Neural cell (in vitro differentiated cells): ENCODE data around the gene IRS1. TPM values are rescaled to one million over a fixed set of nuclear protein-coding genes. Genes with fewer than 3 reads are reported as not detected.
A peak's percentile ranks its signal among the peaks of the same experiment; 100 is the strongest.

Source experiments
- H2AFZ ChIP-seq: fragments of 200-600, 300-800 bp; sonication (generic), shearing (Covaris generic); 2 replicates; pipeline ENCODE4 v1.6.0; 2014; ENCODE audit warnings: low read depth, mild to moderate bottlenecking, antibody characterized with exemption, low read length, moderate library complexity
- H3F3A ChIP-seq: fragments of 200-600 bp; shearing (Covaris generic); 2 replicates; pipeline ENCODE4 v1.6.1; 2016; ENCODE audit warnings: mild to moderate bottlenecking, moderate library complexity, mixed read lengths, antibody characterized with exemption, low read length; ENCODE audit not compliant: insufficient read depth, poor library complexity, severe bottlenecking
- H3K27ac ChIP-seq: fragments of 200-600, 300-800 bp; sonication (generic), shearing (Covaris generic); 2 replicates; pipeline ENCODE4 v1.5.1; 2014; ENCODE audit warnings: mild to moderate bottlenecking, low read length, moderate library complexity
- H3K27me3 ChIP-seq: fragments of 300-800, 200-600 bp; sonication (generic), shearing (Covaris generic); 2 replicates; pipeline ENCODE4 v1.6.0; 2014; ENCODE audit warnings: mild to moderate bottlenecking, low read depth, low read length, moderate library complexity; ENCODE audit not compliant: insufficient read depth
- H3K36me3 ChIP-seq: fragments of 300-800, 200-600 bp; sonication (generic), shearing (Covaris generic); 2 replicates; pipeline ENCODE4 v1.5.1; 2014; ENCODE audit warnings: mild to moderate bottlenecking, antibody characterized with exemption, low read length, moderate library complexity; ENCODE audit not compliant: insufficient read depth
- H3K4me2 ChIP-seq: fragments of 300-800, 200-600 bp; sonication (generic), shearing (Covaris generic); 2 replicates; pipeline ENCODE4 v1.6.0; 2014; ENCODE audit warnings: mild to moderate bottlenecking, low read length
- H3K4me3 ChIP-seq: fragments of 300-800, 200-600 bp; sonication (generic), shearing (Covaris generic); 2 replicates; pipeline ENCODE4 v1.5.1; 2014; ENCODE audit warnings: mild to moderate bottlenecking, low read length, moderate library complexity
- H3K79me2 ChIP-seq: fragments of 200-600 bp; shearing (Covaris generic); replicated peaks from 2 replicates; pipeline ENCODE4 v1.6.0; 2014; ENCODE audit warnings: mild to moderate bottlenecking, low read length, moderate library complexity; ENCODE audit not compliant: insufficient read depth
- H3K9ac ChIP-seq: fragments of 300-800, 200-600 bp; sonication (generic), shearing (Covaris generic); 2 replicates; pipeline ENCODE4 v1.6.1; 2016; ENCODE audit warnings: mild to moderate bottlenecking, low read length, mixed read lengths
- H3K9me2 ChIP-seq: fragments of 200-600 bp; shearing (Covaris generic); 2 replicates; pipeline ENCODE4 v1.6.1; 2016; ENCODE audit warnings: mild to moderate bottlenecking, low read length, mixed read lengths; ENCODE audit not compliant: insufficient read depth
- H3K9me3 ChIP-seq: fragments of 200-600, 300-800 bp; sonication (generic), shearing (Covaris generic); 2 replicates; pipeline ENCODE4 v1.6.1; 2016; ENCODE audit warnings: mild to moderate bottlenecking, mixed run types, low read length, moderate library complexity, mixed read lengths
- H4K20me1 ChIP-seq: fragments of 200-600 bp; shearing (Covaris generic); 2 replicates; pipeline ENCODE4 v1.6.1; 2016; ENCODE audit warnings: mild to moderate bottlenecking, mixed run types; ENCODE audit not compliant: insufficient read depth
- EP300 ChIP-seq: fragments of 450-650 bp; conservative IDR thresholded peaks from 2 replicates; pipeline ENCODE4 v1.6.1; 2014; ENCODE audit warnings: antibody characterized with exemption, mild to moderate bottlenecking, moderate library complexity; ENCODE audit not compliant: poor library complexity, severe bottlenecking
- EZH2 ChIP-seq: fragments of 200-600, 300-800 bp; shearing (Covaris generic), sonication (generic); IDR thresholded peaks from 2 replicates; pipeline ENCODE4 v1.6.1; 2014; ENCODE audit warnings: antibody characterized with exemption, low read length, borderline replicate concordance, mild to moderate bottlenecking; ENCODE audit not compliant: insufficient read depth, poor library complexity, severe bottlenecking
- MXI1 ChIP-seq: fragments of 450-650 bp; conservative IDR thresholded peaks from 2 replicates; pipeline ENCODE4 v1.6.1; 2014; ENCODE audit warnings: antibody characterized with exemption, mild to moderate bottlenecking; ENCODE audit not compliant: poor library complexity, severe bottlenecking
- POLR2AphosphoS5 ChIP-seq: IDR thresholded peaks from 2 replicates; pipeline ENCODE4 v1.6.1; 2012
- RAD21 ChIP-seq: fragments of 450-650 bp; conservative IDR thresholded peaks from 2 replicates; pipeline ENCODE4 v1.6.1; 2014; ENCODE audit warnings: antibody characterized with exemption, mild to moderate bottlenecking, moderate library complexity
- SMC3 ChIP-seq: fragments of 450-650 bp; conservative IDR thresholded peaks from 2 replicates; pipeline ENCODE4 v1.6.1; 2014; ENCODE audit warnings: antibody characterized with exemption, mild to moderate bottlenecking, moderate library complexity; ENCODE audit not compliant: poor library complexity
- TAF1 ChIP-seq: IDR thresholded peaks from 2 replicates; pipeline ENCODE4 v1.6.1; 2012; ENCODE audit warnings: low read depth
- polyA plus RNA-seq: library from polyadenylated mRNA; depleted of rRNA; stranded (reverse); fragments of >200 nt; gene quantifications from 2 replicates; pipeline ENCODE4 v1.2.3, GENCODE V29; 2014
- TF ChIP-seq, protein P1 (sequence below): fragments of 450-650 bp; IDR thresholded peaks from 2 replicates; pipeline ENCODE4 v1.5.1; 2014; ENCODE audit warnings: antibody characterized with exemption, mild to moderate bottlenecking, moderate library complexity; ENCODE audit not compliant: poor library complexity, severe bottlenecking
- TF ChIP-seq, protein P2 (sequence below): IDR thresholded peaks from 2 replicates; pipeline ENCODE4 v1.6.1; 2012; ENCODE audit warnings: borderline replicate concordance

The IRS1 gene
- polyA plus RNA-seq, 1 donor from 2014 or later: 7.2 TPM

DNA sequence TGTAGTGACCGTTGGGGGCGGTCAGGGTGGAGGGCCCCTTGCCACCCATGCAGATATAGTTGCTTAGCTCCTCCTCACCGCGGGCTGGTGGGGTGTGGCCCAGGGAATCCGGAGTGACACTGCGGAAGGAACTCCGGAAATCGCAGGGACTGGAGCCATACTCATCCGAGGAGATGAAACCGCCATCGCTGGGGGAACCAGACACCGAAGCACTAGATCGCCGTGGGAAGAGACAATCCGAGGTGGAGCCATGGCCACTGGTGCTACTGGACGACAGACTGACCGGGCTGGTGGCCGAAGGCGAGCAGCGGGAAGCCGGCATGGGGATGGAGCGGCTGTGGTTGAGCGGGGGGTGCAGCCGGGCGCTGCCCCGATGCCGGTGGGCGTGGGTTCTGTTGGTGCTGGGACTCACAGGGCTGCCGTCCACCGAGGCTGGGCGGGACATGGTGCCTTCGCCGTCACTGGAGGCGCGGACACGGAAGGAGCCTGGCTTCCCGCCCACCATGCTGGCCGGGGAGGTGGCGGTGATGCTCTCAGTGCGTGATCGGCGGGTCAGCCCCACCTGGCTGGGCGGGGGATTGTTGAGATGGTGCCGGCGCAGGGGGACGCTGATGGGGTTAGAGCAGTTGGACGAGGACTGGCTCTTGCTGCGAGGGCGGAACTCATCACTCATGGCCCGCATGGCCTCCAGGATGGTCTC is 2.2 kb downstream of the IRS1 start:
- no peak overlapping the region for H2AFZ ChIP-seq
- H4K20me1 ChIP-seq: no peaks in the 10 kb centered on the region
- no peaks in the 10 kb centered on the region for H3K9me2 ChIP-seq
- H3K9me3 ChIP-seq: peaks cover 2% of the 10 kb centered on the region
- no peak overlapping the region for H3K9ac ChIP-seq
- H3K27ac ChIP-seq: no peak overlapping the region
- no peak overlapping the region for H3K4me2 ChIP-seq
- TF ChIP-seq, protein P1, sequence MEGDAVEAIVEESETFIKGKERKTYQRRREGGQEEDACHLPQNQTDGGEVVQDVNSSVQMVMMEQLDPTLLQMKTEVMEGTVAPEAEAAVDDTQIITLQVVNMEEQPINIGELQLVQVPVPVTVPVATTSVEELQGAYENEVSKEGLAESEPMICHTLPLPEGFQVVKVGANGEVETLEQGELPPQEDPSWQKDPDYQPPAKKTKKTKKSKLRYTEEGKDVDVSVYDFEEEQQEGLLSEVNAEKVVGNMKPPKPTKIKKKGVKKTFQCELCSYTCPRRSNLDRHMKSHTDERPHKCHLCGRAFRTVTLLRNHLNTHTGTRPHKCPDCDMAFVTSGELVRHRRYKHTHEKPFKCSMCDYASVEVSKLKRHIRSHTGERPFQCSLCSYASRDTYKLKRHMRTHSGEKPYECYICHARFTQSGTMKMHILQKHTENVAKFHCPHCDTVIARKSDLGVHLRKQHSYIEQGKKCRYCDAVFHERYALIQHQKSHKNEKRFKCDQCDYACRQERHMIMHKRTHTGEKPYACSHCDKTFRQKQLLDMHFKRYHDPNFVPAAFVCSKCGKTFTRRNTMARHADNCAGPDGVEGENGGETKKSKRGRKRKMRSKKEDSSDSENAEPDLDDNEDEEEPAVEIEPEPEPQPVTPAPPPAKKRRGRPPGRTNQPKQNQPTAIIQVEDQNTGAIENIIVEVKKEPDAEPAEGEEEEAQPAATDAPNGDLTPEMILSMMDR: no peak
- TF ChIP-seq RAD21: no peak
- no peak for TF ChIP-seq EZH2
- TF ChIP-seq EP300: no peak
- TF ChIP-seq POLR2AphosphoS5: no peak
- TF ChIP-seq MXI1: no peak
- TF ChIP-seq TAF1: no peak
- TF ChIP-seq SMC3: no peak
- TF ChIP-seq, protein P2, sequence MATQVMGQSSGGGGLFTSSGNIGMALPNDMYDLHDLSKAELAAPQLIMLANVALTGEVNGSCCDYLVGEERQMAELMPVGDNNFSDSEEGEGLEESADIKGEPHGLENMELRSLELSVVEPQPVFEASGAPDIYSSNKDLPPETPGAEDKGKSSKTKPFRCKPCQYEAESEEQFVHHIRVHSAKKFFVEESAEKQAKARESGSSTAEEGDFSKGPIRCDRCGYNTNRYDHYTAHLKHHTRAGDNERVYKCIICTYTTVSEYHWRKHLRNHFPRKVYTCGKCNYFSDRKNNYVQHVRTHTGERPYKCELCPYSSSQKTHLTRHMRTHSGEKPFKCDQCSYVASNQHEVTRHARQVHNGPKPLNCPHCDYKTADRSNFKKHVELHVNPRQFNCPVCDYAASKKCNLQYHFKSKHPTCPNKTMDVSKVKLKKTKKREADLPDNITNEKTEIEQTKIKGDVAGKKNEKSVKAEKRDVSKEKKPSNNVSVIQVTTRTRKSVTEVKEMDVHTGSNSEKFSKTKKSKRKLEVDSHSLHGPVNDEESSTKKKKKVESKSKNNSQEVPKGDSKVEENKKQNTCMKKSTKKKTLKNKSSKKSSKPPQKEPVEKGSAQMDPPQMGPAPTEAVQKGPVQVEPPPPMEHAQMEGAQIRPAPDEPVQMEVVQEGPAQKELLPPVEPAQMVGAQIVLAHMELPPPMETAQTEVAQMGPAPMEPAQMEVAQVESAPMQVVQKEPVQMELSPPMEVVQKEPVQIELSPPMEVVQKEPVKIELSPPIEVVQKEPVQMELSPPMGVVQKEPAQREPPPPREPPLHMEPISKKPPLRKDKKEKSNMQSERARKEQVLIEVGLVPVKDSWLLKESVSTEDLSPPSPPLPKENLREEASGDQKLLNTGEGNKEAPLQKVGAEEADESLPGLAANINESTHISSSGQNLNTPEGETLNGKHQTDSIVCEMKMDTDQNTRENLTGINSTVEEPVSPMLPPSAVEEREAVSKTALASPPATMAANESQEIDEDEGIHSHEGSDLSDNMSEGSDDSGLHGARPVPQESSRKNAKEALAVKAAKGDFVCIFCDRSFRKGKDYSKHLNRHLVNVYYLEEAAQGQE: no peak
- H3K4me3 ChIP-seq: peak overlapping the region; percentile 97
- peaks cover 3% of the 10 kb centered on the region for H3F3A ChIP-seq
- H3K36me3 ChIP-seq: peaks cover 12% of the 10 kb centered on the region
- H3K27me3 ChIP-seq: no peaks in the 10 kb centered on the region
- peaks cover 68% of the 10 kb centered on the region for H3K79me2 ChIP-seq

DNA sequence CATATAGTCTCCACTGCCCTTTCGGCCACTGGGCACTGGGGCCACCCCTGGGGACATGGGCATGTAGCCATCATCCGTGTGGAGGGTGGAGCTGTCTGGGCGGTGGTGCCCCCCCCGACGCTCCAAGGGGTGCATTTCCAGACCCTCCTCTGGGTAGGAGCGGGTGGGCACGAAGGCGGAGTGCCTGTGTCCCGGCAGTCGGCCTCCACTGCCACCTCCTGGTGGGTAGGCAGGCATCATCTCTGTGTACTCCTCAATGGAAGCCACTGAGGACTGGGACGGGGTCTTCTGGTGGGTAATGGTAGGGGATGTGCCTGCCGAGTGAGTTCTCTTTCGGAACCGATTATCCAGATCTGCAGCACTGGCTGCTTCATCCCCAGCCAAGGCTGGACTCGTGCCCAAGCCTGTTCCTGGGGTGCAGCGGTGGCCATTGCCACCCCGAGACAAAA is 2.8 kb downstream of the IRS1 start:
- H3K9me2 ChIP-seq: no peaks in the 10 kb centered on the region
- no peaks in the 10 kb centered on the region for H4K20me1 ChIP-seq
- peak overlapping the region; percentile 97 for H3K4me3 ChIP-seq
- peaks cover 3% of the 10 kb centered on the region for H3F3A ChIP-seq
- peaks cover 12% of the 10 kb centered on the region for H3K36me3 ChIP-seq
- peaks cover 74% of the 10 kb centered on the region for H3K79me2 ChIP-seq
- no peaks in the 10 kb centered on the region for H3K27me3 ChIP-seq
- TF ChIP-seq EZH2 (no peak), RAD21 (no peak), EP300 (no peak), MXI1 (no peak), TAF1 (no peak), POLR2AphosphoS5 (no peak), SMC3 (no peak)
- TF ChIP-seq, protein P1: no peak
- TF ChIP-seq, protein P2: no peak
- no peak overlapping the region for H3K9ac ChIP-seq
- no peak overlapping the region for H2AFZ ChIP-seq
- H3K4me2 ChIP-seq: no peak overlapping the region
- peaks cover 2% of the 10 kb centered on the region for H3K9me3 ChIP-seq
- no peak overlapping the region for H3K27ac ChIP-seq
